GM18520 (cell line): ENCODE results near the gene ARHGAP4.
A peak's percentile ranks its signal among the peaks of the same experiment; 100 is the strongest.

Source experiments
- ATAC-seq: cut with Tn5 transposase; IDR thresholded peaks from one replicate; pipeline ENCODE4 v1.9.1; 2021; ENCODE audit not compliant: unreplicated experiment

Gene ARHGAP4

DNA sequence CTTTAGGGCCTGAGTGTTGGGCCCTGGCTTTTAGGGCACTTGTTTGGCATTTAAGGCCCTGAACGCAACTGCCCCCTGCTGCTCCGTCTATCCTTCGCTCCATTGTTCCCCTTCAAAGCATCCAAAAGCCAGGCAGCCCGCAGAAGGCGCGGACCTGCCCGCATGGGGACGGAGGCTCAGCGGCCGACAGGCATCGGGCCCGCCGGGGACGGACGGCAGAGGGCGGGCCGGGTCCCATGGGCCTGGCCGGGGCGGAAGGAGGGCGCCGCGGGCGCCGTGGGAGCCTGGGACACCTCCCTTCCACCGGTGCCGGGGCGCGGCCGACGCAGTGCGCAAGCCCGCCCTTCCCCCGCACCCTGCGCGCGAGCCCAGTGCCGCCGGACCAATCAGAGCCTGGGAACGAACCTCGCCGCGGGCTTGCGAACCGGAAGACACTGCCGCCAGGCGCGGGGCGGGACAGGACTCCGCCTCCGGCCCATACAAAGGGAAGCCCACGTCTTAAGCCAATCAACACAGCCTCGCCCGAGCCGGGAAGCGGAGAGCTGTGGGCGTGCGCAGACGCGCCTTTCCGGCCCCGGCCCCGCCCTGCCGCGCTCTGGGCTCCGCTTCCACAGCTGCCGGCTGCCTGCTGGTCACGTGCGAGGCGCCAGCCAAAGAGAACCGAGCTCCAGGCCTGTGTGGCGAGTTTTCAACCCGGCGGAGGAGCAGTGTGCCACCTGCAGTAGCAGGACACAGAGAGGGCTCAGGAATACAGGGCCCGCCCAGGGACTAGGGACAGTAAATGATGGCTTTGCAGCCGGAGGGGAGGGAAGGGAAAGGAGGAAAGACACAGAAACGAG is 2.1 kb upstream of the ARHGAP4 start:
- peak; percentile 76 for ATAC-seq

- no peak for ATAC-seq
These were observed 1.5 kb upstream of the ARHGAP4 start for GRCh38 chrX:153927672-153927921.

GRCh38 chrX:153926858-153927671 is 1.0 kb upstream of the ARHGAP4 start:
- ATAC-seq, result no peak

DNA sequence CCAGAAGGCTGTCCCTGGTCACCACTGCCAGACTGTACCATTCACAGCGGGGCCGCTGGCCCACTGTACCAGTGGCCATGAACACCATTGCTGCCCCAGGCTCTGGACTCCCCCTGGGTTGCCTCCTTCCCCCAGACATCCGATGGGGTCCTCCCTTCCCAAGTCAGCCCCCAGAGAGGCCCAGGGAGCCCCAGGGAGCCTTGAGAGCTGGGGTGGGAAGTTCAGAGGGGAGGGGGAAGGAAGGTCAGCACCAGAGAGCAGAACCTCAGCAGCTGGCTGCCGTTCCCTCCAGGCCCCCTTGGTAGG is 441 bp upstream of the ARHGAP4 start:
- no peak for ATAC-seq

DNA sequence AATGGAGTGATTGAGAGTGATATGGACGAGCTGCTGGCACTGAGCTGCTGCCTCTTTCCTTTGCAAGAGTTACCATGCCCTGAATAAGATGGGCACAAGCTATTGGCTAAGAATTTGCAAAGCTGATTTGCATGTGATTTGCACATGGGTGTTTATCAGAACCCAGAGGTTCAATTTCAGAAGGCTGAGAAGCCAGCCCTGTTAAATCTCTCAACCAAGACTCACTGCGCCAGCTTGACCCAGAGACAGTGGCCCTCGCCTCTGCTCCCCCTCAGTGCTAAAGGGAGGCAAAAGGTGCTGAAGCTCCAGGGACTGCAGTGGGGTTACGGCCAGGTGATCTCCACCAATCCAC is 701 bp downstream of the ARHGAP4 start:
- no peak for ATAC-seq

DNA sequence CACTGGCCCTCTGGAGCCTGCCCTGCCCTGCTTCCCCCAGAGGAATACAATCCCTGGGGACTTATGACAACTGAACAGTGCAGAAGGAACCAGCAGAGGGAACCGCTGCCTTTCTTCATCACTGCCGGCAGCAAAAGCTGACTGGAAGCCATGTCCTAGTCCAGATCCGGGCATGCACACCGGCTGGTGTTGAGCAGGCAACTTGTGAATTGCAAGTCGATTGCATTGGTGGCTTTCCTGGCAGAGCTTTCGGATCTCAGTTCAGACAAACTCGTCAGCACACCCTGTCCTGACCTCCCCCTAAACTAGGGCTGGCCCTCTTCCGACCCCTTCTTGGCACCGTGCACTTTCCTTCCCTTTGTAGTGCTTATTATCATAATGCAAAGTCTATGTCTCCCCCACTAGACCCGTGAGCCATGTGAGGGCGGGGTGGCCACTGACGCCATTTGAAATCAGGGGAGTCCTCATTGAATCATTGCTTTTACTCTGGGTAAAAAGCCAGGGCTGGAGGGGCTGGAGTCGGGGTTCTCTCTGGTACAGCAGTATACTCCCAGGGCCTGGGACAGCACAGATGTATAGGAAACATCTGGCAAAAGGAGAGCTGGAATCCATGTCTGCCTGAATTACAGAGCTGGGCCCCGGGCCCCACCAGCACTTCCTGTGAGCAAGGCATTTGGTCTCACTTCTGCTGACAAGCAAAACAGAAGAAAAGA is 1.8 kb downstream of the ARHGAP4 start:
- no peak for ATAC-seq

DNA sequence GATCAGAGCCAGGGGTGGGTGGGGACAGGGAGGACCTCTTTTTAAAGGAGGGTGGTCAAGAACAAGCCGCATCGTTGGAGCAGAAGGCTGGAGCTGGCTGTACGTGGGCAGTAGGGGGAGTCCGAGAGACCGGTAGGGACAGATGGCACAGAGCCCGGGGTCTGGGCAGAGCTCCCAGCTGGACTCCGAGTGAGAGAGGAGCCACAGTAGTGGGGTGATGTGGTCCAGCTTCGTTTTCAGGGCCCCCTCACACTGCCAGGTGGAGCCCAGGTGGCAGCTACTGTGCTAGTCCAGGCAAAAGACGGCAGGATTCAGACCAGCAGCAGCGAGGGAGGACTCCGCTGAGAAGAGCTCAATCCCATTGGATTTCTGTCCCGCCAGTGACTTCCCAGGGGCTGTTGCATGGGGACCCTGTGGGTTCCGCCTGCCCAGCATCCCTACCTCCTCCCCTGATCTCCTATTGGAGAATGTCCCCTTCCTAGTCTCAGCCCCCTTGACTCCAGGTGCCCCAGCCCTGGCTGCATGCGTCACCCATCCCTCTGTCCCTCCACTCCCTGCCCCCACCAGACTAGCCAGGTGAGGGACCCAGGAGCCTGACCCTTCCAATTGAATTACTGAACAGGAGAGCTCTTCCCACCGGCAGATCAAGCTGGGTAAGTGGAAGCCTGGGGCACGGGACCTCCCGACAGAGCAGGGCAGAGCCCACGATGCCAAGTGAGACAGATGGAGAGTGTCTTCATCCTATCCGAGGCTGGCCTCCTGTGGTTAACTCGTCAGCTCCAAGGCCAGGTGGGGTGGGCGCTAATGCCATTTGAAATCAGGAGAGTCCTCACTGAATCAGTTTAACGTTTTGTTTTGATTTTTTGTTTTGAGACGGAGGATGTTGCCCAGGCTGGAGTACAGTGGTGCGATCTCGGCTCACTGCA is 2.9 kb downstream of the ARHGAP4 start:
- no peak for ATAC-seq

DNA sequence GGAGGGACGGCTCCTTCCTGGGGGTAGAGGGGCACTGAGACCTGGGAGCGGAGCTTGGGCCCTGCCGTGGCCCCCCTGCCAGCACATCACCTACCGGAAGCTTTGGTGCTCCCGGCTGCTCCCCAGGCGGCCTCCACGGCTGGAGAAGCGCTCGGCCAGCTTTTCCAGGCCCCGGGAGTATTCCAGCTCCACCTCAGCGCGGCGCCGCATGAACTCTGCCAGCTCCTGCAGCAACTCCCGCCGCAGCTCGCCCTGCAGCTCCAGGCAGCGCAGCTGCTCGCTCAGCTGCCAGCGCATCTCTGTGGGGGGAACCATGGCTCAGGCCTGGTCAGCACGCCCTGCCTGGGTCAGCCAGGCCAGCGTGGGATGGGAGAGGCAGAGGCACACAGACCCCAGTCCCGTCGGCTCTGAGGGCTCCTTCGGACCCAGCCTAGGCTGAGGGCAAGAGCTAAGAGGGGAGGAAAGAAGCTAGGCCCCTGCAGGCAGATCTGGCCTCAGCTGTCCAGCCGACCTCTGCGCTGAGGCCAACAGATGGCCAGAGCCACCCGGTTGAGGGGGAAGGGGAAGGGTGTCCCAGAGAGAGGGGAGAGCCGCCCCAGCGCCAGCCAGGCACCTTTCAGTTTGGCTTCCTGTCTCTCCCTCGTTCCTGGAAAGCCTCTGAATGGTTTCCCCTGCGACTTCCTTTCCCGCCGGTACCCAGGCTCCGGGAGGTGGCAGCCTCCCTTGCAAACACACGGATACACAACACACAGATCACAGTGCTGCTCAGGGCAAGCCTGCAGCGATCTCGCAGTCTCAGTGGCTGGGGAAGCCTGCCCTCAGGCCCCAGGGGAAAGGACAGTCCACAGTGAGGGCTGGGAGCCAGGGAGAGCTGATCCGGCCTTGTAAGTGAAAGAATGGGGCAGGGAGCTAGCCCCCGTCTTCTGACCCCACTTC is 4.3 kb downstream of the ARHGAP4 start:
- ATAC-seq, result no peak

GRCh38 chrX:153921070-153921469 is 5.0 kb downstream of the ARHGAP4 start:
- no peak for ATAC-seq

DNA sequence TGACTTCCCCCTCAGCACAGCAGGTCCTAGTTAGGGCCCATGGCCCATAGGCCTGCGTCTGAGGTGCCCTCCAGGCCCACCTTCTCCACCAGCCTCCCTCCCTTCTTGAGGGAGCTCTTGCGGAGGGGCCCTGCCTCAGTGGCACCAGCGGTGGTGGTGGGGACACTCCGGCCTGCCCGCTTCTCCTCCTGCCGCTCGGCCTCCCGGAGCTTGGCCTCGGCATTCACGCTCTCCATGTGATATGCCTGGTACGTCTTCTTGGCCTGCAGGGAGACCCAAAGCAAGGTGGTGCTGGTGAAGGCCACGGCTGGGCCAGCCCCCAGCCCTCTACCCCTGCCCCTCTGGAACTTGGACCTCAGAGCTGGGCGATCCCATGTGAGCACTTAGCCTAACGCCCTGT is 5.5 kb downstream of the ARHGAP4 start:
- no peak for ATAC-seq

GRCh38 chrX:153919281-153919680 is 6.8 kb downstream of the ARHGAP4 start:
- ATAC-seq, result no peak

GRCh38 chrX:153917869-153918268 is 8.2 kb downstream of the ARHGAP4 start:
- ATAC-seq, result no peak

- ATAC-seq, result no peak
These were observed 12.4 kb downstream of the ARHGAP4 start for GRCh38 chrX:153913701-153914100.

DNA sequence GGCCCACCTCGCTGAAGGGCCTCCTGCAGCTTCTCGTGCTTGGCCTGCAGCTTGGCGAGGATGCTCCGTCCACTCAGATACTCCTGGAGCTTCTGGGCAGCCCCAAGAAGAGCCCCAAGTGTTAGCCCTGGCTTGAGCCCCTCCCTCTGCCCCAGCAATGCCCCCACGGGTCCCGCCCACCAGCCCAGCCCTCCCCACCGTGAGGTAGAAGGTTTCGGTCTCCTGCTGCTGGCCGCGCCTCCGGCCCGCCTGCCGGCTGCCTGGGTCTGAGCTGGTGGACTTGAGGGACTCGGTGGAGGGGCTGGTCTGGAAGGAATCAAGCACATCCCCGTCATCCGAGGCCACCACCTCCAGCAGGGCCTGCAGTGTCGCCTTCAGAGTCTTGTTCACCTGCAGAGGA is 12.9 kb downstream of the ARHGAP4 start:
- ATAC-seq, result no peak

DNA sequence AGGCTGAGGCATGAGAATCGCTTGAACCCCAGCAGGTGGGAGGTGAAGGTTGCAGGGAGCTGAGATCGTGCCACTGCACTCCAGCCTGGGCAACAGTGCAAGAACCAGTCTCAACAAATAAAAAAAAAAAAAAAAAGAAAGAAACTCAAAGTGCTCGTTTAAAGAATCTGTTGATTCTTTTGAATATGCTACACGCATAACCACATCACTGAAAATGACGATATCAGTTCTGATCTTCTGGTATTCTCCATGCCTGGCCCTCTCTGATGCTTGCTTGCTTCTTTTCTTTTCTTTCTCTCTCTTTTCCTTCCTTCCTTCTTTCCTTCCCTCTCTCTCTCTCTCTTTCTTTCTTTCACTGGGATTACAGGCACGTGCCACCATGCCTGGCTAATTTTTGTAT is 14.3 kb downstream of the ARHGAP4 start:
- no peak for ATAC-seq

GRCh38 chrX:153910446-153910845 is 15.6 kb downstream of the ARHGAP4 start:
- no peak for ATAC-seq

- no peak for ATAC-seq
These were observed 16.1 kb downstream of the ARHGAP4 start for GRCh38 chrX:153909980-153910360.

DNA sequence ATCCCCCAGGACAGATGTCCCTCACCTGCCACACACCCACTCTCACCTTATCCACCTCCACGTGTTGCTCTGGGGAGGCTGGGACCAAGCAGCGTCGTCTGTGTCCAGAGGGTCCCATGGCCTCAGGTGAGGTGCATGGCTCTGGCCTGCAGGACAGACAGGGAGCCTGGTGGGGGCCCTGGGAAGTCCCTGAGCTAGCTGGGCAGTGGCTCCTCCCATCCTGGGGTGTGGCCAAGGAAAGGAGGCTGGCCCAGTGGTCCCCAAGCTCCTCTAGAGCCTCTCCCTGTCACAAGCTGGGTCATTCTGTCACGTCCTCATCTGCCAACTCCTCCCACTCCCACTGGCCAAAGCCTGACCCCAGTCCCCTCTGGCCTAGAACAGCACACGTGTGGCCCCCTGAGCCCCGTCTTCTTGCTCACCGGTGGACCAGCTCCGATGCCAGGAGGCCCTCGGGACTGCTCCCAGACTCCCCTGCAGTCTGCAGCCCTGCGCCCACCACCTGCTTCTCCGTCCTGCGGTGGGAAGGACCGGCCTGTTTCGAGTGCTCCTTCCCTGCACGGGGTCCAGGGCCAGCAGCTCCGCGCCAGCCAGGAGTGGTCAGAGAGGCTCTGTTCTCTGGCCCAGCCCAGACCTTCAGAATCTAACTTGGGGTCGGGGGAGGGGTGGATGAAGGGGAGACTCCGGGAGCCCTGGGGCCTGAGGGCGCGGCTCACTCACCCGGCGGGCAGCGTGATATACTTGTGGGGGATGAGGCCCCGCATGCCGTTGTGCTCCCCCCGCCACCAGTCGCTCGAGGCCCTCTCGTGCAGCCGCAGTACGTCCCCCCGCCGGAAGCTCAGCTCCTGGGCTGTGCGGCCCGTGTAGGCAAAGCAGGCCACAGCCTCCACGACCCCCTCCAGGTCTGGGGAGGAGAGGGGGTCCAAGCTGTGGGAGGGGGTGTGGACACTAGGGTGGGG is 16.8 kb downstream of the ARHGAP4 start:
- no peak for ATAC-seq
